ACC112 (cell line): ENCODE measurements around the gene REELD1.
A peak's percentile ranks its signal among the peaks of the same experiment; 100 is the strongest.

Experiments
- H2AFZ ChIP-seq: fragments of 200-600 bp; sonication (generic); one replicate; pipeline ENCODE4 v1.6.0; 2017; ENCODE audit warnings: antibody characterized with exemption, low read length; ENCODE audit not compliant: unreplicated experiment
- H3K27ac ChIP-seq: fragments of 200-600 bp; sonication (generic); 2 replicates; pipeline ENCODE4 v1.5.1; 2014; ENCODE audit warnings: low read depth, mild to moderate bottlenecking, antibody characterized with exemption, low read length, moderate library complexity
- H3K27me3 ChIP-seq: fragments of 200-600 bp; sonication (generic); 2 replicates; pipeline ENCODE4 v1.6.1; 2014; ENCODE audit warnings: mild to moderate bottlenecking, antibody characterized with exemption, low read length, moderate library complexity, mixed read lengths; ENCODE audit not compliant: insufficient read depth
- H3K36me3 ChIP-seq: fragments of 200-600 bp; sonication (generic); 2 replicates; pipeline ENCODE4 v1.6.1; 2016; ENCODE audit warnings: mild to moderate bottlenecking, antibody characterized with exemption, low read length, moderate library complexity, mixed read lengths; ENCODE audit not compliant: insufficient read depth
- H3K4me1 ChIP-seq: fragments of 200-600 bp; sonication (generic); one replicate; pipeline ENCODE4 v1.6.1; 2016; ENCODE audit warnings: low read length, mixed read lengths; ENCODE audit not compliant: insufficient read depth, unreplicated experiment, control insufficient read depth
- H3K4me3 ChIP-seq: fragments of 200-600 bp; sonication (generic); 2 replicates; pipeline ENCODE4 v1.5.1; 2014; ENCODE audit warnings: mild to moderate bottlenecking, low read depth, low read length
- H3K79me2 ChIP-seq: fragments of 200-600 bp; sonication (generic); one replicate; pipeline ENCODE4 v1.6.0; 2016; ENCODE audit warnings: low read length; ENCODE audit not compliant: control insufficient read depth, unreplicated experiment, insufficient read depth

REELD1 gene

DNA sequence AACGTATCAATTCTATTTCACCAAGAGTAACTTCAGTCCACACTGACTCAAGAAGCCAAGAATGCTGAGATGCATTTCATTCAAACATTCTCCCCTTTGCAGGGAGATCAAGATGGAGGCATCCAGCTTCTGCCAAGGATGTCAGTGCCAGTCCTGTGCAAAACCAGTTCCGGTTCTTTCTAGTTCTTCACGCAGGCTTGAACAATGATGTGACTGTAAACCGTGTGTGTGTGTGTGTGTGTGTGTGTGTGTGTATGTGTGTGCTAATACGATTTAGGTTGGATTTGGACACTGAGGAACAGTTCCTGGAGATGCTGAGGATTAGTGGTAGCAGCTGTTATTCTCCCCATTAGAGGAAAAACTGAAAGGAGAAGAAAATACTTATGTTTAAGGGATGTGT lies at the start of gene REELD1:
REELD1 (plus strand) TSS at position 301 of the 400 bp plus-strand sequence. CDS start 2,415 bp downstream, outside the sequence.
- no peak within 1 kb of the TSS for H2AFZ ChIP-seq

GRCh38 chr4:146165221-146165620 lies 49.1 kb upstream of the REELD1 start:
- Histone ChIP-seq H3K79me2 (no peaks in the 10 kb centered on the region), H2AFZ (no peak overlapping the region), H3K27ac (no peak overlapping the region), H3K4me3 (no peak overlapping the region), H3K27me3 (no peaks in the 10 kb centered on the region), H3K4me1 (peaks cover 10% of the 10 kb centered on the region), H3K36me3 (no peaks in the 10 kb centered on the region)

More for the DNA sequence above, at the start of gene REELD1:
- no peaks in the 10 kb centered on the region for H3K36me3 ChIP-seq
- no peaks in the 10 kb centered on the region for H3K79me2 ChIP-seq
- no peak within 1 kb of the TSS for H3K27ac ChIP-seq
- no peaks in the 10 kb centered on the region for H3K4me1 ChIP-seq
- no peak within 1 kb of the TSS for H3K4me3 ChIP-seq
- H3K27me3 ChIP-seq: peaks cover 24% of the 10 kb centered on the region

DNA sequence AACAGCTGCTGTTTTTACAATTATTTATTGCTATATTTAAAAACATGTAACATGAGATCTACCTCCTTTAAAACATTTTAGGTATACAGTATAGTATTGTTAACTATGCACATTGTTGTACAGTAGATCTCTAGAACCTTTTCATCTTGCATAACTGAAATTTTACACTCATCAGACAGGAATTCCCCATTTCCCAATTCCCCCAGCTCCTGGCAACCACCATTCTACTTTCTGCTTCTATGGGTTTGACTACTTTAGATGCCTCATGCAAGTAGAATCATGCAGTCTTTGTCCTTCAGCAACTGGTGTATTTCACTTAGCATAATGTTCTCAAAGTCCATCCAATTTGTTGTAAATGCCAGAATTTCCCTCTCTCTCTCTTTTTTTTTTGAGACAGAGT lies 48.5 kb upstream of the REELD1 start:
- Histone ChIP-seq H3K79me2 (no peaks in the 10 kb centered on the region), H2AFZ (no peak overlapping the region), H3K27ac (no peak overlapping the region), H3K27me3 (no peaks in the 10 kb centered on the region), H3K4me3 (no peak overlapping the region), H3K36me3 (no peaks in the 10 kb centered on the region), H3K4me1 (peaks cover 10% of the 10 kb centered on the region)

- no peaks in the 10 kb centered on the region for H3K79me2 ChIP-seq
These were observed 44.2 kb upstream of the REELD1 start for GRCh38 chr4:146170149-146170548.

DNA sequence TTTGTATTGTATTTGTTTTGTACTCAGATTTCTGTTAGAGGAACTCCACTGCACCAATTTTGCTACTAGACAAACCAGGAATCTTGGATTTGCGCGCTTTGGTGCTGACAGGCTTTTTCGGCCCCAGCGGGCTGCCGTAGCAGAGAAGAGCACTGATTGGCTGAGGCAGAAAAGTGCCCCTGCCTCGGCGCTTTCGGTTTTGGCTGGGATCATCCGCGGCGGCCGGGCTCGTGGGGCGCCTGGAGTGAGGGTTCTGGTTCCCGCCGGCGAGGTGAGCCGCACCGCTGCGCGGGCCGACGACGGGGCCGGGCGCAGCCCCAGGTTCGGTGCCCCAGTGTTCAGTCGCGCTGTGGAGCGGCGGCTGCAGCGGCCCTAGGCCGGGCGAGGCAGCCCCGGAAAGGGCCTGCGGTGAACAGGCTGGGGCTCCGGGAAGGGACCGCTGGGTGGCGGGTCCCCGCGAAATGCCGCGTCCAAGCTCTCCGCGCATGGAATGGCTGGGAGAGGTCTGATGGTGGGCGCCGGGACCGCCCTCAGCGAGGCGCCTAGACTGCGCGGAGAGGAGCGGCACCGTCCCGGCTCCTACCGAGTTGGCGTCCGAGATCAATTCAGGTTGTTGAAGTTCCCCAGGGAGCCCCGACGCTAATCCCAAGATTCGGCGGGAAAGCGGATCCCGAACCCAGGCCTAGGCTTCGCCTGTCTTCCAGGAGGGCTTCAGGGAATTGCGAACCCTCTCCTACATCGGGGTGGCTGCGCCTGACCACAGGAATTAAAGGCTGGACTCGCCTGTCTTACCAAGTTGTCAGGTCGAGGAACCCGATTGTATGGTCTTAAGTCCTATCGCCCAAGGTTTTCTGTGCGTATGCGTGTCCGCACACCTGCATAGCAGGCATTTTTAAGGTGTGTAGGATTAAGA lies 38.5 kb upstream of the REELD1 start, which contains the start of gene LSM6:
LSM6 (plus strand) TSS at position 178 of the 913 bp plus-strand sequence. CDS start 7,204 bp downstream, outside the sequence.
- Histone ChIP-seq H3K4me1 (peaks cover 8% of the 10 kb centered on the region), H3K36me3 (no peaks in the 10 kb centered on the region), H3K4me3 (peak within 1 kb of the TSS; percentile 95), H3K27ac (peak within 1 kb of the TSS; percentile 72), H2AFZ (peak within 1 kb of the TSS; percentile 81), H3K27me3 (no peaks in the 10 kb centered on the region), H3K79me2 (peaks cover 47% of the 10 kb centered on the region)

More at GRCh38 chr4:146170149-146170548, 44.2 kb upstream of the REELD1 start:
- no peak overlapping the region for H3K4me3 ChIP-seq
- no peaks in the 10 kb centered on the region for H3K36me3 ChIP-seq
- H3K27me3 ChIP-seq: no peaks in the 10 kb centered on the region
- H3K4me1 ChIP-seq: peaks cover 10% of the 10 kb centered on the region
- H2AFZ ChIP-seq: no peak overlapping the region
- H3K27ac ChIP-seq: no peak overlapping the region

DNA sequence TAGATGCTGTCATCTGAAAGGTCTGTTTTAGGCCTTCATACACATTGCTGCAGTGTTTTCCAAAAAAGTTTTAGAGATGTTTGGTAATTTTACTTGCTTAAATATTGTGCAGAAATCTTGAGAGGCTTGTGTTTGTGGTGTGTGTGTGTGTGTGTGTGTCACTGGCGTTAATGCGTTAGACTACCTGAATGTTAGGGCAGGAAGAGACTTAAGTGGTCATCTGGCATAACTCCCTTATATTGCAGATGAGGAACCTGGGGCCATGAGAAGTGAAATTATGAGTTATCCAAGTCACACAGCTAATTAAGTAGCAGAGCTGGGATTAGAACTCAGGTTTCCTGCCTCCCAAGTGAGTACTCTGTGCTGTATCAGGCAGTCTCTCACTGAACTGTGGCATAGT lies 37.4 kb upstream of the REELD1 start:
- Histone ChIP-seq H3K36me3 (no peaks in the 10 kb centered on the region), H3K4me3 (peak overlapping the region; percentile 95), H3K27me3 (no peaks in the 10 kb centered on the region), H2AFZ (no peak overlapping the region), H3K4me1 (peaks cover 8% of the 10 kb centered on the region), H3K79me2 (peaks cover 52% of the 10 kb centered on the region), H3K27ac (no peak overlapping the region)

GRCh38 chr4:146178126-146178525 lies 36.2 kb upstream of the REELD1 start:
- Histone ChIP-seq H3K79me2 (peaks cover 52% of the 10 kb centered on the region), H3K36me3 (no peaks in the 10 kb centered on the region), H3K4me1 (peaks cover 8% of the 10 kb centered on the region), H2AFZ (no peak overlapping the region), H3K4me3 (no peak overlapping the region), H3K27ac (no peak overlapping the region), H3K27me3 (no peaks in the 10 kb centered on the region)

DNA sequence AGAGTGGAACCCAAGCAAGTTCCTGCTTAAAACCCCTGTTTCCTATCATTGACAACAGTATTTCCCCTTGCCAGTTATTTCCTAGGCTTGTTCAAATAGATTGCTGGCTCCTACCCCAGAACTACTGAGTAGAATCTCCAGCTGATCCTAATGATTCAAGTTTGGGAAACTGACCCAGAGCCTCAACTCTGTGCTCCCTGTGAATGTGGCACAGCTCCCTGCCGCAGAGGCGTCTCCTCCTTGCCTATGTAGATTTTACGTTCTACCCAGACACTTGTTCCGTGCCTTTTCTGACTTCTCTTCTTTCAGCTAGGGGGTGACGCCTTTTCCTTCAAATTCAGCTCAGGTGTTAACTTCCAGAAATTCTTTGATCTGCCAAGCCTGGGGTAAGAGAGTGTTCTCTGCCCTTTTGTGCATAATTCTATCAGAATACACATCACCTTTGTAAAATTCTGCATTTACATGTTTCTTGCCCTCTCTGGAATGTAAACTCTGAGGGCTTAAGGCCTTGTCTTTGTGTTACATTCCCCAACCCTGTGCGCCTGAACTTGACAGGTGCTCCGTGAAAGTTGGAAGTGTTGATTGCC lies 34.5 kb upstream of the REELD1 start:
- Histone ChIP-seq H3K27me3 (no peaks in the 10 kb centered on the region), H3K4me3 (no peak overlapping the region), H2AFZ (no peak overlapping the region), H3K27ac (no peak overlapping the region), H3K36me3 (peaks cover 4% of the 10 kb centered on the region; the same call in 1 of the 2 replicates), H3K4me1 (peaks cover 8% of the 10 kb centered on the region), H3K79me2 (peaks cover 52% of the 10 kb centered on the region)

DNA sequence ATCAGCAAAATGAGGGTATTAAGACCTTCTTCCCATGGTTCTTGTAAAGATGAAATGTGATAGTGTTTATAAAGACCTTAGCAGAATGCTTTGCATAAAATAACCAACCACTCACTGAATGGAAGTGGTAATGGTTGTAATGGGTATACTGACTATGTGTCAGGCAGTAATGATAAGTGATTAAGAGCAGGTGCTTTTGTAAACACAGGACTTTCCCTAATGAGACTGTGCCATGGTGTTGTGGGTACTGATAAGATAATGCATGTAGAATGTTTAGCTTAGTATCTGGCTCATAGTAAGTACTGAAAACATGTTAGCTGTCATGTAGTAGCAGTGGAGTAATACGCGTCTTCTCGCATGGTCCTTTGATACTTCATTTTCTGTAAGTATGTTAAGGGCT lies 31.9 kb upstream of the REELD1 start:
- Histone ChIP-seq H3K27ac (no peak overlapping the region), H3K36me3 (peaks cover 10% of the 10 kb centered on the region; the same call in 1 of the 2 replicates), H3K27me3 (no peaks in the 10 kb centered on the region), H2AFZ (no peak overlapping the region), H3K4me3 (no peak overlapping the region), H3K4me1 (no peaks in the 10 kb centered on the region), H3K79me2 (peaks cover 36% of the 10 kb centered on the region)

DNA sequence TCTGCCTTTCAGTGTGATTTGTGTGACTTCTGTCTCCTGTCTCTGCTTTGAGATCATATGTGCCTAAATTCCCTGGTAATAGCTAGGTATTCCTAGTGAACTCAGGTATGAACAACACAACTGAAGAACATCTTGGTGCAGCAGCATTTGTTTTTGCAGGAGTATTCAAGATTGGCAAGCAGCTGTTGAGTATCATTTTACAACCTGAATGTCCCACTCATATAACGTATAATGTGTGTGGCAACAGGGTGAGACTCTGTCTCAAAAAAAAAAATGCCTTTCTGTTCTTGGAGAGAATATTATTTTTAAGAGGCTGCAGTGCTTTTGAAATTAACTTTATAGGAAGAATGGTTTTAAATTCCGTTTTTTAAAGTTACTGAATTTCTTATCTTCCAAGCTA lies 31.1 kb upstream of the REELD1 start:
- Histone ChIP-seq H3K4me1 (no peaks in the 10 kb centered on the region), H3K79me2 (peaks cover 29% of the 10 kb centered on the region), H3K27ac (no peak overlapping the region), H3K27me3 (no peaks in the 10 kb centered on the region), H3K4me3 (no peak overlapping the region), H3K36me3 (peaks cover 11% of the 10 kb centered on the region; the same call in 1 of the 2 replicates), H2AFZ (no peak overlapping the region)
